Measurements from ENCODE around the gene MRPS2. TPM values are rescaled to one million over a fixed set of nuclear protein-coding genes. Genes with fewer than 3 reads are reported as not detected.

The MRPS2 gene
- total and polyA plus RNA-seq, 4 donors, result 10.9 to 71.8 (median 31.5) TPM

- Histone ChIP-seq H3K9me3 (ENCODE audit: control insufficient read depth in 4 of 4, low read length in 3 of 4) (no peaks in the 10 kb centered on the region), H3K27me3 (ENCODE audit: control insufficient read depth in 4 of 4, insufficient read depth in 4 of 4, low read length in 3 of 4) (no peaks in the 10 kb centered on the region), H3K27ac (ENCODE audit: low read depth in 1 of 2, low read length in 2 of 2) (no peak overlapping the region), H3K9ac (ENCODE audit: low read depth in 1 of 2, low read length in 2 of 2) (no peak overlapping the region), H3K4me1 (ENCODE audit: control insufficient read depth in 4 of 4, insufficient read depth in 4 of 4, low read length in 3 of 4) (peaks cover 0 to 5% (median 3%) of the 10 kb centered on the region in 4 donors), H3K36me3 (ENCODE audit: control insufficient read depth in 4 of 4, insufficient read depth in 3 of 4, low read depth in 1 of 4, low read length in 3 of 4) (no peaks in the 10 kb centered on the region), H3K4me3 (ENCODE audit: low read depth in 1 of 3, low read length in 3 of 3) (no peak overlapping the region)
- TF ChIP-seq NR2F2 (IDR thresholded peaks at IDR 0.05) (no peak), TAF1 (conservative IDR thresholded peaks at IDR 0.05) (no peak), SP1 (IDR thresholded peaks at IDR 0.05) (no peak), ZBTB33 (IDR thresholded peaks at IDR 0.05) (no peak), RXRA (IDR thresholded peaks at IDR 0.05) (no peak), RAD21 (IDR thresholded peaks at IDR 0.05) (no peak), MAX (IDR thresholded peaks at IDR 0.05) (no peak), YY1 (IDR thresholded peaks at IDR 0.05) (no peak), FOXA2 (IDR thresholded peaks at IDR 0.05) (no peak)
- no peak for DNase-seq (ENCODE audit: low spot score)
- WGBS, result 82% methylated on average over 12 of the region's 12 CpGs
Measured at GRCh38 chr9:135473972-135474543, 26.4 kb upstream of the MRPS2 start.

GRCh38 chr9:135474915-135475314 is 25.6 kb upstream of the MRPS2 start:
- H3K9ac ChIP-seq (ENCODE audit: low read depth in 1 of 2, low read length in 2 of 2), result no peak overlapping the region
- DNase-seq (ENCODE audit: low spot score), result no peak
- H3K27me3 ChIP-seq (ENCODE audit: control insufficient read depth in 4 of 4, insufficient read depth in 4 of 4, low read length in 3 of 4), result no peaks in the 10 kb centered on the region
- H3K4me3 ChIP-seq (ENCODE audit: low read depth in 1 of 3, low read length in 3 of 3), result no peak overlapping the region
- no peaks in the 10 kb centered on the region for H3K9me3 ChIP-seq (ENCODE audit: control insufficient read depth in 4 of 4, low read length in 3 of 4)
- TF ChIP-seq MAX (IDR thresholded peaks at IDR 0.05) (no peak), JUND (IDR thresholded peaks at IDR 0.05) (no peak), RAD21 (IDR thresholded peaks at IDR 0.05) (no peak), SP1 (IDR thresholded peaks at IDR 0.05) (no peak), CTCF (IDR thresholded peaks at IDR 0.05; ENCODE audit: low read depth, low read length, missing input control) (no peak), ATF3 (IDR thresholded peaks at IDR 0.05) (no peak), TAF1 (conservative IDR thresholded peaks at IDR 0.05) (no peak), FOXA1 (IDR thresholded peaks at IDR 0.05) (no peak), HNF4G (IDR thresholded peaks at IDR 0.05) (no peak), ZBTB33 (IDR thresholded peaks at IDR 0.05) (no peak), HNF4A (conservative IDR thresholded peaks at IDR 0.05) (no peak), YY1 (IDR thresholded peaks at IDR 0.05) (no peak), RXRA (IDR thresholded peaks at IDR 0.05) (no peak)
- H3K27ac ChIP-seq (ENCODE audit: low read depth in 1 of 2, low read length in 2 of 2), result no peak overlapping the region
- WGBS, result 45% methylated on average over 12 of the region's 12 CpGs
- H3K4me1 ChIP-seq (ENCODE audit: control insufficient read depth in 4 of 4, insufficient read depth in 4 of 4, low read length in 3 of 4), result peaks cover 0 to 5% (median 3%) of the 10 kb centered on the region in 4 donors
- H3K36me3 ChIP-seq (ENCODE audit: control insufficient read depth in 4 of 4, insufficient read depth in 3 of 4, low read depth in 1 of 4, low read length in 3 of 4), result no peaks in the 10 kb centered on the region

Data from liver (tissue), 9 donors.